Osteoblast (primary cell): Measurements from ENCODE around the gene TMEM266. TPM values are rescaled to one million over a fixed set of nuclear protein-coding genes. Genes with fewer than 3 reads are reported as not detected.
A peak's percentile ranks its signal among the peaks of the same experiment; 100 is the strongest.

Experiments
- DNase-seq: peaks from one replicate; pipeline ENCODE4 v3.0.0; 2011; ENCODE audit warnings: low spot score, mixed read lengths; ENCODE audit not compliant: insufficient read length; ENCODE audit errors: missing footprints
- H2AFZ ChIP-seq: 2 replicates; pipeline ENCODE4 v1.6.0; 2011; ENCODE audit warnings: mild to moderate bottlenecking, low read length
- H3K27ac ChIP-seq: 2 replicates; pipeline ENCODE4 v1.5.1; 2011; ENCODE audit warnings: mild to moderate bottlenecking, low read depth, low read length, moderate library complexity
- H3K27me3 ChIP-seq: 2 replicates; pipeline ENCODE4 v1.6.0; 2012; ENCODE audit warnings: mild to moderate bottlenecking, control low read depth, inconsistent platforms, low read length, moderate library complexity; ENCODE audit not compliant: insufficient read depth
- H3K36me3 ChIP-seq: 2 replicates; pipeline ENCODE4 v1.5.1; 2011; ENCODE audit warnings: mild to moderate bottlenecking, low read length, control low read depth, moderate library complexity; ENCODE audit not compliant: insufficient read depth
- H3K4me1 ChIP-seq: 2 replicates; pipeline ENCODE4 v1.5.1; 2011; ENCODE audit warnings: mild to moderate bottlenecking, low read length, control low read depth, moderate library complexity; ENCODE audit not compliant: insufficient read depth
- H3K4me2 ChIP-seq: 2 replicates; pipeline ENCODE4 v1.6.0; 2011; ENCODE audit warnings: mild to moderate bottlenecking, low read length; ENCODE audit not compliant: insufficient read depth
- H3K4me3 ChIP-seq: fragments of 200-600 bp; sonication (generic); 3 replicates; pipeline ENCODE4 v1.5.1; 2012; ENCODE audit warnings: mild to moderate bottlenecking, low read length, inconsistent platforms; ENCODE audit not compliant: insufficient read depth
- H3K79me2 ChIP-seq: 2 replicates; pipeline ENCODE4 v1.6.0; 2012; ENCODE audit warnings: mild to moderate bottlenecking, low read length, control low read depth, inconsistent platforms; ENCODE audit not compliant: insufficient read depth
- H3K9me3 ChIP-seq: 2 replicates; pipeline ENCODE4 v1.5.1; 2011; ENCODE audit warnings: low read depth, low read length, control low read depth
- H4K20me1 ChIP-seq: 2 replicates; pipeline ENCODE4 v1.6.0; 2012; ENCODE audit warnings: mild to moderate bottlenecking, low read length, control low read depth; ENCODE audit not compliant: insufficient read depth
- total RNA-seq: library from RNA; depleted of rRNA; stranded (reverse); fragments of >200 nt; gene quantifications from 2 replicates; pipeline ENCODE4 v1.2.3, GENCODE V29; 2012
- TF ChIP-seq, protein P1 (sequence below): IDR thresholded peaks from 2 replicates; pipeline ENCODE4 v1.5.1; 2011; ENCODE audit warnings: mild to moderate bottlenecking, low read depth, low read length, moderate library complexity; ENCODE audit errors: extremely low read depth

The TMEM266 gene
- total RNA-seq, 1 donor = not detected

DNA sequence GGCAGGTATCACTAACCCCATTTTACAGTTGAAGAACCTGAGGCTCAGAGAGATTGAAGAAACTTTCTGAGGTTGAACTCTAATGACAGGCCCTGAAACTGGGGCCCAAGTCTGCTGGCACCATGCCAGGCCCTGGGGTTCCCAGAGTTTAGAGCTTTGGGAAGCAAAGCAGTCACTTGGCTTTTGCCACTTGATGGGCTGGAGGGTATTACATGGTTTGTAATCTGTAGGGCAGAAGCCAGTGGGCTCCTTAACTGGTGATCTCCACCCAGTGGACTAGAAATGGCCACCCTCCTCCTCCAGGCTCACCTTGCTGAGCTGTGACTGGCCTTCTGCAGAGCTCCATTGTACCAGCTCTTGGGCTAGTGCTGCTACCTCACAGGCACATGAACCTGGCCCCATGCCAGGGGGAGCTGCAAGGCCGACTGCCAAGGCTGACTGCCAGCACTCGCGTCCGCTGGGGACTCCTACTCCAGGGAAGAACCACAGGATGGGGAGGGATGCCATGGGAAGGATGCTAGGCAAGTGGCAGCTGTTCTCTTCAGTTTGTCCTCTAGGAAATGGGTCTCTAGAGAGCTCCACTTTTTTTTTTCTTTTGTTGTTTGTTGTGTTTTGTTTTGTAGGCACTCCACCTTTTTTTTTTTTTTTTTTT lies 146.7 kb downstream of the TMEM266 start:
- H3K4me3 ChIP-seq = no peak overlapping the region
- no peaks in the 10 kb centered on the region for H3K79me2 ChIP-seq
- H4K20me1 ChIP-seq = peaks cover 2% of the 10 kb centered on the region
- peak; percentile 82 for DNase-seq
- H3K9me3 ChIP-seq = no peaks in the 10 kb centered on the region
- TF ChIP-seq, protein P1, sequence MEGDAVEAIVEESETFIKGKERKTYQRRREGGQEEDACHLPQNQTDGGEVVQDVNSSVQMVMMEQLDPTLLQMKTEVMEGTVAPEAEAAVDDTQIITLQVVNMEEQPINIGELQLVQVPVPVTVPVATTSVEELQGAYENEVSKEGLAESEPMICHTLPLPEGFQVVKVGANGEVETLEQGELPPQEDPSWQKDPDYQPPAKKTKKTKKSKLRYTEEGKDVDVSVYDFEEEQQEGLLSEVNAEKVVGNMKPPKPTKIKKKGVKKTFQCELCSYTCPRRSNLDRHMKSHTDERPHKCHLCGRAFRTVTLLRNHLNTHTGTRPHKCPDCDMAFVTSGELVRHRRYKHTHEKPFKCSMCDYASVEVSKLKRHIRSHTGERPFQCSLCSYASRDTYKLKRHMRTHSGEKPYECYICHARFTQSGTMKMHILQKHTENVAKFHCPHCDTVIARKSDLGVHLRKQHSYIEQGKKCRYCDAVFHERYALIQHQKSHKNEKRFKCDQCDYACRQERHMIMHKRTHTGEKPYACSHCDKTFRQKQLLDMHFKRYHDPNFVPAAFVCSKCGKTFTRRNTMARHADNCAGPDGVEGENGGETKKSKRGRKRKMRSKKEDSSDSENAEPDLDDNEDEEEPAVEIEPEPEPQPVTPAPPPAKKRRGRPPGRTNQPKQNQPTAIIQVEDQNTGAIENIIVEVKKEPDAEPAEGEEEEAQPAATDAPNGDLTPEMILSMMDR = no peak
- H3K4me2 ChIP-seq = no peak overlapping the region
- H2AFZ ChIP-seq = no peak overlapping the region
- no peak overlapping the region for H3K27ac ChIP-seq
- peaks cover 5% of the 10 kb centered on the region for H3K36me3 ChIP-seq
- H3K4me1 ChIP-seq = no peaks in the 10 kb centered on the region
- no peaks in the 10 kb centered on the region for H3K27me3 ChIP-seq

DNA sequence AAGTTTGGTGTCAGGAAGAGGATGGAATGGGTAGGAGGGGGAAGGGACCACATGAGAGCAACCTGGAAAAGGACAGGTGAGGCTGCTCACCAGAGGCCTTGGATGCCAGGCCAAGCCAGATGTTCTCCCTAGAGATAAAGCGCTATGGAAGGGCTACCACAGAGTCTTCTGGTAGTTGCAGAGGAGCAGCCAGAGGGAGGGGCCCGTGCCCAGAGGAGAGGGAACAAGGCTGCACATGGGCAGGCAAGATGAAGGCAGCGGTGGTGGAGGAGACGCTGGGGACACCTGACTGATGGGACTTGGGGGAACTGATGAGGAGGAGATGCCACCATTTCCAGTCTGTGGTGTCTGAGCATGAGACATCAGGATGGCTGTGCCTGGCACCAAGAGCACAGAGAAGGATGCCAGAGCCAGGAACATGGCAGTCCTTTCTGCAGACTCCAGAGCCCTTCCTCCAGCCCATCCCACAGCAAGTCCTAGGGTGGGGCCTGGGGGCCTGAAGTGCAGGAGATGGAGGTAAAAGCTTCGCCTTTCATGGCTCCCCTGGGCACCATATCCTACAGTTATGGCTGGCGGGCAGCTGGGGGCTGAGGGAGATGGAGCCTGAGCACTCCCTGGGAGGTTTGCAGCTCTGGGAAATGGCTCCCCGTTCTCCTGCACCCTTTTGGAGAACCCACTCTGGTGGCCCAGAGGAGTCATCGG lies 148.4 kb downstream of the TMEM266 start:
- no peaks in the 10 kb centered on the region for H3K79me2 ChIP-seq
- no peak for DNase-seq
- no peaks in the 10 kb centered on the region for H3K4me1 ChIP-seq
- H3K27ac ChIP-seq = no peak overlapping the region
- H2AFZ ChIP-seq = no peak overlapping the region
- no peaks in the 10 kb centered on the region for H3K27me3 ChIP-seq
- TF ChIP-seq, protein P1 = no peak
- H3K4me2 ChIP-seq = no peak overlapping the region
- H3K4me3 ChIP-seq = no peak overlapping the region
- no peaks in the 10 kb centered on the region for H3K9me3 ChIP-seq
- H3K36me3 ChIP-seq = peaks cover 9% of the 10 kb centered on the region
- H4K20me1 ChIP-seq = peaks cover 2% of the 10 kb centered on the region

DNA sequence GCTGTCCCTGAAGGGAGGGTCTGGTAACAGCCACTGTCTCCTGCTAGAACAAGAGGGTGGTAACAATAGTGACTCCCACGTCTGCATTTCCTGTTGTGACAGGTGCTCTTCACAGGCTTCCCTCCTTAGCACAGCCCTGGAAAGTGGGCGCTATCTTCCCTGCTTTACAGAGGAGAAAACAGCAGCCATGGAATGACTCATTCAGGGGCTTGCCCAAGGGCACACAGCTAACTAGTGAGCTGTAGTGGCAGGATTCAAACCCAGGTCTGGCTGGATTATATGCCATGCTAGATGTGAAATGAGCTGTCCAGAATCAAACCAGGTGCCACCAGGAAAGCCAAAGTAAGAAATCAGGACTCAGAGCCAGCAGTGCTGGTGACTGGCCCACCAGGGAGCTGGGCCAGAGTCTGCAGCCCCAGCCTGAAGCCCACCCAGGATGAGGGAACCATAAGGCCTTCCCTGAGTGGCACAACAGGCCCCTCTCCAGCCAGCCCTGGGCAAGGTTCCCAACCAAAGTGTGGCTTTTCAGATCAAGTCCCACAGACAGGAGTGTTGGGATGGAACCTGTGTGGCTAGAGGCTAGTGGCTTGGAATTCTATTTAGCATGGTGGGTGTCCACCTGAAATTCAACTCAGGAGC lies 149.1 kb downstream of the TMEM266 start:
- H3K79me2 ChIP-seq = no peaks in the 10 kb centered on the region
- H2AFZ ChIP-seq = no peak overlapping the region
- H3K4me1 ChIP-seq = no peaks in the 10 kb centered on the region
- TF ChIP-seq, protein P1 = no peak
- peaks cover 12% of the 10 kb centered on the region for H3K36me3 ChIP-seq
- no peaks in the 10 kb centered on the region for H3K9me3 ChIP-seq
- H3K27me3 ChIP-seq = no peaks in the 10 kb centered on the region
- no peak overlapping the region for H3K4me3 ChIP-seq
- H3K4me2 ChIP-seq = no peak overlapping the region
- peaks cover 2% of the 10 kb centered on the region for H4K20me1 ChIP-seq
- H3K27ac ChIP-seq = no peak overlapping the region
- DNase-seq = no peak

DNA sequence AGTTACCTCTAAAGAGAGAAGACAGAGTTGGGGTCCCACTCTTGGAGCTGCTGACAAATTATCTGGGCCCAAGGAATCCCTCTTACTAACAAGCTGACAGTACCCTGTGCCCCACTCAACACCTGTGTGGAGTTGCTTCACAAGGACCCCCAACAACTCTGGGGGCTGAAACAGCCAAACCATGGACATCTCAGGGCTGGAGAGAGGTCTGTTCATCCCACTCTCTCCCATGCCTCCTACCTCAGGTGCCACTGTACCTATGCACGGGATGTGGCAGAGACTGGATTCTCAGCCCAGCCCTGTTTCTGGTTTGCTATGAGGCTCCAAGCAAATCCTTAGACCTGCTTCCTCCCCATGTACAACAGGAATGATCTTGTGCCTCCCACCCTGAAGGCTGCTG lies 149.7 kb downstream of the TMEM266 start:
- no peaks in the 10 kb centered on the region for H3K4me1 ChIP-seq
- H3K4me3 ChIP-seq = no peak overlapping the region
- no peak overlapping the region for H2AFZ ChIP-seq
- H3K79me2 ChIP-seq = no peaks in the 10 kb centered on the region
- peaks cover 2% of the 10 kb centered on the region for H4K20me1 ChIP-seq
- H3K27ac ChIP-seq = no peak overlapping the region
- peak; percentile 78 for DNase-seq
- no peaks in the 10 kb centered on the region for H3K9me3 ChIP-seq
- no peak overlapping the region for H3K4me2 ChIP-seq
- TF ChIP-seq, protein P1 = no peak
- peaks cover 19% of the 10 kb centered on the region for H3K36me3 ChIP-seq
- H3K27me3 ChIP-seq = no peaks in the 10 kb centered on the region
